ENCODE data around the gene MACF1. TPM values are rescaled to one million over a fixed set of nuclear protein-coding genes. Genes with fewer than 3 reads are reported as not detected.

The MACF1 gene
- total and polyA plus RNA-seq, 2 donors = 93.2 to 124 TPM

DNA sequence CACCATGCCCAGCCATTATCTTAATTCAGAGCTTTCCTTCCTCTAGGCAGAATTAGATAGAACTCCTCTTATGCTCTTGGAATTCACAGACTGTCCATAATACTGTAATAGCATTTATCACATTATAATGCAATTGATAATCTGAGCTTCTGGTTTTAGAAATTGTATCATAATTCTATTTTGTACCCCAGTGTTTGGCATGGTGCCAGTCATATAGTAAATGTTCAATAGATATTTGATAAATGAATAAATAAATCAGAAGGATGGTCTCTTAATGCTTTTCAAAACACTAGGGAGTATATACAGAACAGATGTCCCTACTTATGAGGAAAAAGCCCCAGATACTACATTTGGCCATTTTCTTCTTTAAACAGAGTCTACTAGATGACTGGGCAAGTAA, 167.6 kb downstream of the MACF1 start:
- no peaks in the 10 kb centered on the region for H3K27me3 ChIP-seq (ENCODE audit: control insufficient read depth in 2 of 2, insufficient read depth in 1 of 2, low read length in 1 of 2)
- DNase-seq (ENCODE audit: low read depth in 6 of 9, low spot score in 9 of 9) = no peak
- no peaks in the 10 kb centered on the region for H3K9me3 ChIP-seq (ENCODE audit: control insufficient read depth in 2 of 2, insufficient read depth in 1 of 2, low read length in 1 of 2)
- peaks cover 18 to 40% of the 10 kb centered on the region in 2 donors for H3K36me3 ChIP-seq (ENCODE audit: control insufficient read depth in 2 of 2, insufficient read depth in 2 of 2, low read length in 1 of 2)
- no peaks in the 10 kb centered on the region for H3K4me1 ChIP-seq (ENCODE audit: control insufficient read depth in 2 of 2, insufficient read depth in 2 of 2, low read length in 2 of 2)
- no peak overlapping the region for H3K27ac ChIP-seq (ENCODE audit: low read depth in 1 of 2, low read length in 1 of 2)
- H3K4me3 ChIP-seq (ENCODE audit: low read length in 2 of 2) = no peak overlapping the region

DNA sequence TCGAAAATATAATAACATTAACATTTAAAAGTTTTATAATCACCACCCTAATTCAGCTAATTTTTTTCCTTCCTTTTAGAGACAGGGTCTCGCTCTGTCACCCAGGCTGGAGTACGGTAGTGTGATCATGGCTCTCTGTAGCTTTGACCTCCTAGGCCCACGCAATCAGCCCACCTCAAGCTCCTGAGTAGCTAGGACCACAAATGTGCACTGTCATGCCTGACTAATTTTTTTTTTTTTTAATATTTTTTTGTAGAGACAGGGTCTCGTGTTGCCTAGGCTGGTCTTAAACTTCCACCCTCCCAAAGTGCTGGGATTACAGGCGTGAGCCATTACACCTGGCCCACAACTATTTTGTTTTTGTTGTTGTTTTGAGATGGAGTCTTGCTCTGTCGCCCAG, 172.2 kb downstream of the MACF1 start:
- no peak overlapping the region for H3K4me3 ChIP-seq (ENCODE audit: low read length in 2 of 2)
- no peak overlapping the region for H3K27ac ChIP-seq (ENCODE audit: low read depth in 1 of 2, low read length in 1 of 2)
- WGBS = 98% methylated on average over 7 of the region's 7 CpGs
- peaks cover 16 to 27% of the 10 kb centered on the region in 2 donors for H3K36me3 ChIP-seq (ENCODE audit: control insufficient read depth in 2 of 2, insufficient read depth in 2 of 2, low read length in 1 of 2)
- no peaks in the 10 kb centered on the region for H3K9me3 ChIP-seq (ENCODE audit: control insufficient read depth in 2 of 2, insufficient read depth in 1 of 2, low read length in 1 of 2)
- H3K4me1 ChIP-seq (ENCODE audit: control insufficient read depth in 2 of 2, insufficient read depth in 2 of 2, low read length in 2 of 2) = no peaks in the 10 kb centered on the region
- no peak for DNase-seq (ENCODE audit: low read depth in 6 of 9, low spot score in 9 of 9)
- no peaks in the 10 kb centered on the region for H3K27me3 ChIP-seq (ENCODE audit: control insufficient read depth in 2 of 2, insufficient read depth in 1 of 2, low read length in 1 of 2)

GRCh38 chr1:39378377-39378776, 173.9 kb downstream of the MACF1 start:
- no peak overlapping the region for H3K27ac ChIP-seq (ENCODE audit: low read depth in 1 of 2, low read length in 1 of 2)

GRCh38 chr1:39379187-39379586, 174.7 kb downstream of the MACF1 start:
- Histone ChIP-seq H3K36me3 (ENCODE audit: control insufficient read depth in 2 of 2, insufficient read depth in 2 of 2, low read length in 1 of 2) (peaks cover 18 to 26% of the 10 kb centered on the region in 2 donors), H3K27me3 (ENCODE audit: control insufficient read depth in 2 of 2, insufficient read depth in 1 of 2, low read length in 1 of 2) (no peaks in the 10 kb centered on the region), H3K4me1 (ENCODE audit: control insufficient read depth in 2 of 2, insufficient read depth in 2 of 2, low read length in 2 of 2) (no peaks in the 10 kb centered on the region), H3K27ac (ENCODE audit: low read depth in 1 of 2, low read length in 1 of 2) (no peak overlapping the region), H3K9me3 (ENCODE audit: control insufficient read depth in 2 of 2, insufficient read depth in 1 of 2, low read length in 1 of 2) (no peaks in the 10 kb centered on the region), H3K4me3 (ENCODE audit: low read length in 2 of 2) (no peak overlapping the region)
- WGBS = 94% methylated on average over 2 of the region's 2 CpGs
- no peak for DNase-seq (ENCODE audit: low read depth in 6 of 9, low spot score in 9 of 9)

More at GRCh38 chr1:39378377-39378776, 173.9 kb downstream of the MACF1 start:
- DNase-seq (ENCODE audit: low read depth in 6 of 9, low spot score in 9 of 9) = peak in 2 of 9 donors; percentile 21 to 33
- H3K4me3 ChIP-seq (ENCODE audit: low read length in 2 of 2) = no peak overlapping the region
- no peaks in the 10 kb centered on the region for H3K4me1 ChIP-seq (ENCODE audit: control insufficient read depth in 2 of 2, insufficient read depth in 2 of 2, low read length in 2 of 2)
- WGBS = 65% methylated on average over 2 of the region's 2 CpGs
- no peaks in the 10 kb centered on the region for H3K27me3 ChIP-seq (ENCODE audit: control insufficient read depth in 2 of 2, insufficient read depth in 1 of 2, low read length in 1 of 2)
- H3K9me3 ChIP-seq (ENCODE audit: control insufficient read depth in 2 of 2, insufficient read depth in 1 of 2, low read length in 1 of 2) = no peaks in the 10 kb centered on the region
- peaks cover 18 to 26% of the 10 kb centered on the region in 2 donors for H3K36me3 ChIP-seq (ENCODE audit: control insufficient read depth in 2 of 2, insufficient read depth in 2 of 2, low read length in 1 of 2)

- H3K36me3 ChIP-seq (ENCODE audit: control insufficient read depth in 2 of 2, insufficient read depth in 2 of 2, low read length in 1 of 2) = peaks cover 18 to 26% of the 10 kb centered on the region in 2 donors
- H3K4me1 ChIP-seq (ENCODE audit: control insufficient read depth in 2 of 2, insufficient read depth in 2 of 2, low read length in 2 of 2) = no peaks in the 10 kb centered on the region
- H3K27ac ChIP-seq (ENCODE audit: low read depth in 1 of 2, low read length in 1 of 2) = no peak overlapping the region
- DNase-seq (ENCODE audit: low read depth in 6 of 9, low spot score in 9 of 9) = no peak
- H3K4me3 ChIP-seq (ENCODE audit: low read length in 2 of 2) = no peak overlapping the region
- H3K27me3 ChIP-seq (ENCODE audit: control insufficient read depth in 2 of 2, insufficient read depth in 1 of 2, low read length in 1 of 2) = no peaks in the 10 kb centered on the region
- H3K9me3 ChIP-seq (ENCODE audit: control insufficient read depth in 2 of 2, insufficient read depth in 1 of 2, low read length in 1 of 2) = no peaks in the 10 kb centered on the region
These were observed 175.5 kb downstream of the MACF1 start for GRCh38 chr1:39380036-39380435.

DNA sequence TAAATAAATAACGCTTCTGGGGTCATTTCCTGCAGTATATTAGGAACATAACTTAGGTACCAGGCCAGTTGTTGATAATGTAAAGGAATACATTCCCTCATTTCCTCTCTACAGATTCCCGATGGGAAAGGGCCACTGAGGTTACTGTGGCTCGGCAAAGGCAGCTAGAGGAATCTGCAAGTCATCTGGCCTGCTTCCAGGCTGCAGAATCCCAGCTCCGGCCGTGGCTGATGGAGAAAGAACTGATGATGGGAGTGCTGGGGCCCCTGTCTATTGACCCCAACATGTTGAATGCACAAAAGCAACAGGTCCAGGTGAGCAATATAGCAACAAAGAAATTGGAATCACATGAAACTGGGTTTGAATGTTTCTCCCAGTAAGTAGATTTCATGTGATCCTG, 177.3 kb downstream of the MACF1 start:
- Histone ChIP-seq H3K27ac (ENCODE audit: low read depth in 1 of 2, low read length in 1 of 2) (no peak overlapping the region), H3K9me3 (ENCODE audit: control insufficient read depth in 2 of 2, insufficient read depth in 1 of 2, low read length in 1 of 2) (no peaks in the 10 kb centered on the region), H3K36me3 (ENCODE audit: control insufficient read depth in 2 of 2, insufficient read depth in 2 of 2, low read length in 1 of 2) (peaks cover 27 to 37% of the 10 kb centered on the region in 2 donors), H3K4me3 (ENCODE audit: low read length in 2 of 2) (no peak overlapping the region), H3K27me3 (ENCODE audit: control insufficient read depth in 2 of 2, insufficient read depth in 1 of 2, low read length in 1 of 2) (no peaks in the 10 kb centered on the region), H3K4me1 (ENCODE audit: control insufficient read depth in 2 of 2, insufficient read depth in 2 of 2, low read length in 2 of 2) (no peaks in the 10 kb centered on the region)
- WGBS = 97% methylated on average over 5 of the region's 5 CpGs
- no peak for DNase-seq (ENCODE audit: low read depth in 6 of 9, low spot score in 9 of 9)

DNA sequence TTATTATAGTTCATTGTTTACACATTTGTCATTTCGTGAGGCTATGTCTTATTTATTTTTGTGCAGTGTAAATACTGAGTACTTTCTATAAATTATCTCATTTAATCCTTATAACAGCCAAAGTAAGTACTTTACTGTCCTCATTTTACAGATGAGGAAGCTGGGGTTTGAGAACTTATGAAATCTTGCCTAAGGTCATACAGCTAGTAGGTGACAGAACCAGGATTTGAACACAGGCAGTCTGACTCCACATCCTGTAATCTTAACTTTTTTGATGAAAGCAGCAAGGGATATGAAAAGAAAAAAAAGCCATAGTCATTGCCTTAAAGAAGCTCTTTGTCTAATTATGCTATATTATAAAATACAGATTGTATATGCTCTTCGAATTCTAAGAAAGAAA, 179.8 kb downstream of the MACF1 start:
- Histone ChIP-seq H3K36me3 (ENCODE audit: control insufficient read depth in 2 of 2, insufficient read depth in 2 of 2, low read length in 1 of 2) (peaks cover 41 to 50% of the 10 kb centered on the region in 2 donors), H3K4me1 (ENCODE audit: control insufficient read depth in 2 of 2, insufficient read depth in 2 of 2, low read length in 2 of 2) (no peaks in the 10 kb centered on the region), H3K9me3 (ENCODE audit: control insufficient read depth in 2 of 2, insufficient read depth in 1 of 2, low read length in 1 of 2) (no peaks in the 10 kb centered on the region), H3K27me3 (ENCODE audit: control insufficient read depth in 2 of 2, insufficient read depth in 1 of 2, low read length in 1 of 2) (no peaks in the 10 kb centered on the region), H3K4me3 (ENCODE audit: low read length in 2 of 2) (no peak overlapping the region), H3K27ac (ENCODE audit: low read depth in 1 of 2, low read length in 1 of 2) (no peak overlapping the region)
- over 99% methylated on average over 2 of the region's 2 CpGs for WGBS
- DNase-seq (ENCODE audit: low read depth in 6 of 9, low spot score in 9 of 9) = no peak

GRCh38 chr1:39385067-39385988, 180.8 kb downstream of the MACF1 start:
- Histone ChIP-seq H3K9me3 (ENCODE audit: control insufficient read depth in 2 of 2, insufficient read depth in 1 of 2, low read length in 1 of 2) (no peaks in the 10 kb centered on the region), H3K27ac (ENCODE audit: low read depth in 1 of 2, low read length in 1 of 2) (no peak overlapping the region), H3K4me1 (ENCODE audit: control insufficient read depth in 2 of 2, insufficient read depth in 2 of 2, low read length in 2 of 2) (no peaks in the 10 kb centered on the region), H3K4me3 (ENCODE audit: low read length in 2 of 2) (no peak overlapping the region), H3K27me3 (ENCODE audit: control insufficient read depth in 2 of 2, insufficient read depth in 1 of 2, low read length in 1 of 2) (no peaks in the 10 kb centered on the region), H3K36me3 (ENCODE audit: control insufficient read depth in 2 of 2, insufficient read depth in 2 of 2, low read length in 1 of 2) (peaks cover 44 to 50% of the 10 kb centered on the region in 2 donors)
- DNase-seq (ENCODE audit: low read depth in 6 of 9, low spot score in 9 of 9) = no peak
- 96% methylated on average over 16 of the region's 16 CpGs for WGBS

DNA sequence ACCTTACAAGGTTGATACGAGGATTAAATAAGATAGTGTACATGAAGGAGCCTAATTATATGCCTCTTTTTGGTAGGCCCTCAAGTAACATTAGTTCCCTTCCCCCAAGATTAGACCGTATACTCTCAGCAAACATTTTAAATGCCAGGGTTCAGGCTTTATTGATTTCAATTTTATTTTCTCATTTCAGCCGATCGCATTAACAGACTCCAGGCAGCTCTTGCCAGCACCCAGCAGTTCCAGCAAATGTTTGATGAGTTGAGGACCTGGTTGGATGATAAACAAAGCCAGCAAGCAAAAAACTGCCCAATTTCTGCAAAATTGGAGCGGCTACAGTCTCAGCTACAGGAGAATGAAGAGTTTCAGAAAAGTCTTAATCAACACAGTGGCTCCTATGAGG, 182.5 kb downstream of the MACF1 start:
- no peak overlapping the region for H3K27ac ChIP-seq (ENCODE audit: low read depth in 1 of 2, low read length in 1 of 2)
- H3K36me3 ChIP-seq (ENCODE audit: control insufficient read depth in 2 of 2, insufficient read depth in 2 of 2, low read length in 1 of 2) = peaks cover 32 to 43% of the 10 kb centered on the region in 2 donors
- 96% methylated on average over 5 of the region's 5 CpGs for WGBS
- H3K9me3 ChIP-seq (ENCODE audit: control insufficient read depth in 2 of 2, insufficient read depth in 1 of 2, low read length in 1 of 2) = no peaks in the 10 kb centered on the region
- H3K27me3 ChIP-seq (ENCODE audit: control insufficient read depth in 2 of 2, insufficient read depth in 1 of 2, low read length in 1 of 2) = no peaks in the 10 kb centered on the region
- no peak for DNase-seq (ENCODE audit: low read depth in 6 of 9, low spot score in 9 of 9)
- no peak overlapping the region for H3K4me3 ChIP-seq (ENCODE audit: low read length in 2 of 2)
- H3K4me1 ChIP-seq (ENCODE audit: control insufficient read depth in 2 of 2, insufficient read depth in 2 of 2, low read length in 2 of 2) = no peaks in the 10 kb centered on the region

All from thymus (tissue), 11 donors.